ENCODE results near the gene RAET1G.

RAET1G gene

DNA sequence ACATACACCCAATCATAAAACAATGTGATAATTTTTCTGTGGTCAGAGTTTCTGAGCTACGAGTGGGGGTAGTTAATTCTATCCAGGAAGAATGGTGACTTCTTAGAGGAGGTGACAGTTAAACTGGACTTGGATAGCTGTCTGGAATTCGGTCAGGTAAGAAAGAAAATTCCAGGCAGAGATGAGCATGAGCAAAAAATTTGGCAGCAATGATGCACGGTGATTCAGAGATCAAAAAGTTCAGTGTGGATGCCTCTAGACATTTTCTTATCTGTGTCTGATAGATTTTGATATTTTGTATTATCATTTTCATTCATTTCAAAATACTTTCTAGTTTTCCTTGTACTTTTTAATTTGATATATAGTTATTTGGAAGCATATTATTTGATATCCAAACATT is 37.0 kb downstream of the RAET1G start:
- no peak overlapping the region for H2AFZ ChIP-seq (ENCODE audit: low read depth, low read length)
- H3K4me3 ChIP-seq (ENCODE audit: low read length): no peak overlapping the region
- no peaks in the 10 kb centered on the region for H3K27me3 ChIP-seq (ENCODE audit: insufficient read depth, low read length)
- no peaks in the 10 kb centered on the region for H3K9me3 ChIP-seq (ENCODE audit: low read length)
- H3K4me1 ChIP-seq (ENCODE audit: insufficient read depth, low read length): no peaks in the 10 kb centered on the region
- no peaks in the 10 kb centered on the region for H3K36me3 ChIP-seq (ENCODE audit: insufficient read depth, low read length)

DNA sequence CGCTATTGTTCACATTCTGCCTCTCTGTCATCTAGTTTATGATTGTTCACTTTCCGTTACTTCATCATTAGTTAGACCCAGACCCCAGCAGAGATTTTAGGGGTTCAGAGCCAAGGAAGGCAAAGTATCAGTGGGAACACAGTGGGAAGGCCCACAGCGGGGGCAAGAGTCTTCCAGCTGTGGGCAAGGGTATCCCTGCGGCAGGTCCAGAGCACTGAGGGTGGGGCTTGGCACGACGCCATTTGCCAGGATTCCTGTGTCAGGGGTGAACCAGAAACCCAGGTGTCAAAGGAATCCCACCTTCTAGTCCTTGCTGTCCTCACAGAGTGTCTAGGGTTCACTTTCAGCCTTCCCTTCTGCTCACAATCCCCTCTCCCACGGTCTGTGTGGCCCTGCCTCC is 38.3 kb downstream of the RAET1G start:
- Histone ChIP-seq H3K4me1 (ENCODE audit: insufficient read depth, low read length) (no peaks in the 10 kb centered on the region), H3K4me3 (ENCODE audit: low read length) (no peak overlapping the region), H3K36me3 (ENCODE audit: insufficient read depth, low read length) (no peaks in the 10 kb centered on the region)

DNA sequence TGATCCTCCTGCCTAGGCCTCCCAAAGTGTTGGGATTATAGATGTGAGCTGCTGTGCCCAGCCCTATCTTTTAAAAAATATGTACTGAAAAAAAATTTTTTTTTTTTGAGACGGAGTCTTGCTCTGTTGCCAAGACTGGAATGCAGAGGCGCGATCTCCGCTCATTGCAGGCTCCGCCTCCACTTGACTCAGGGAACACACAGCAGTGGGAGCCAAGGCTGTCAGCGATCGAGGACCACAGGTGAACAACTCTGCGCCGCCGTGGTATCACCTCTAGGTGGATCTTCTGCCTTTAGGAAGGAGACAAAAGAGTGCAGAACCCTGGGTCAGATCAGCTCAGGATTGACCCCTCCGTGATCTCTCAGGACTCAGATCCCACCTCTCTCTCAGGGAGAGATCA is 38.7 kb downstream of the RAET1G start:
- Histone ChIP-seq H2AFZ (ENCODE audit: low read depth, low read length) (no peak overlapping the region), H3K36me3 (ENCODE audit: insufficient read depth, low read length) (no peaks in the 10 kb centered on the region), H3K4me1 (ENCODE audit: insufficient read depth, low read length) (no peaks in the 10 kb centered on the region), H3K27me3 (ENCODE audit: insufficient read depth, low read length) (no peaks in the 10 kb centered on the region), H3K9me3 (ENCODE audit: low read length) (no peaks in the 10 kb centered on the region), H3K4me3 (ENCODE audit: low read length) (no peak overlapping the region)

More for the DNA sequence above, 38.3 kb downstream of the RAET1G start:
- H3K9me3 ChIP-seq (ENCODE audit: low read length): no peaks in the 10 kb centered on the region
- H2AFZ ChIP-seq (ENCODE audit: low read depth, low read length): no peak overlapping the region
- H3K27me3 ChIP-seq (ENCODE audit: insufficient read depth, low read length): no peaks in the 10 kb centered on the region

DNA sequence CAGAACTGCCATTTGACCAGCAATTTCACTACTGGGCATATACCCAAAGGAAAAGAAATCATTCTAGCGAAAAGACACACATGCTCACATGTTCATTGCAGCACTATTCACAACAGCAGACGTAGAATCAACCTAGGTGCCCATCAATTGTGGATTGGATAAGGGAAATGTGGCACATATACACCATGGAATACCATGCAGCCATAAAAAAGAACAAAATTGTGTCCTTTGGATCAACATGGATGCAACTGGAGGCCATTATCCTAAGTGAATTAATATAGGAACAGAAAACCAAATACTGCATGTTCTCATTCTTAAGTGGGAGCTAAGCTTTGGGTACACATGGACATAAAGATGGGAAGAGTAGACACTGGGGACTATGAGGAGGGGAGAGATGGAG is 41.1 kb downstream of the RAET1G start:
- Histone ChIP-seq H3K36me3 (ENCODE audit: insufficient read depth, low read length) (no peaks in the 10 kb centered on the region), H3K4me3 (ENCODE audit: low read length) (no peak overlapping the region), H3K9me3 (ENCODE audit: low read length) (no peaks in the 10 kb centered on the region), H2AFZ (ENCODE audit: low read depth, low read length) (no peak overlapping the region), H3K4me1 (ENCODE audit: insufficient read depth, low read length) (no peaks in the 10 kb centered on the region), H3K27me3 (ENCODE audit: insufficient read depth, low read length) (no peaks in the 10 kb centered on the region)

DNA sequence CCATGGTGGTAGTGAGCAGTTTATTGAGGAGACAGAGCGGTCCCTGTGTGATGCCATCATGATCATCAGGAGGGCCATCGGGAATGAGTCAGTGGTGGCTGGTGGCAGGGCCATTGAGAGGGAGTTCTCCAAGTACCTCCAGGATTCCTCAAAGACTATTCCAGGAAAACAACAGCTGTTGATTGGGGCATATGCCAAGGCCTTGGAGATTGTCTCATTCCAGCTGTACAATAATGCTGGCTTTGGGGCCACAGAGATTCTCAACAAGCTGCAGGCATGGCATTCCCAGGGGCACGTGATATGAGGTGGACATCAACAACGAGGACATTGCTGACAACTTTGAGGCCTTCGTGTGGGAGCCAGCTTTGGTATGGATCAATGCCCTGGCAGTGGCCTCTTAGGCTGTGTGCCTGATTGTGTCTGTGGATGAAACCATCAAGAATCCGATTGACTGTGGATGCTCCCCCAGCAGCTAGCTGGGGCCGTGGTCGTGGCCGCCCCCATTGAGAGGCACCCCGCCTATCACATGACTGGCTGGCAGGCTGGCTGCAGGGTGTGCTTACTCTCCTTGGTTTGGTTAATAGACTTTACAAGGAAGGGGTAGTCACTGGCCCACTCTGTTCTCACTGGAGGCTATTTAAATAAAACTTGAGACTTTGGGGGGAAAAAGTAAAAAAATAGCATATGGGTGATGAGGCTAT is 41.7 kb downstream of the RAET1G start:
- Histone ChIP-seq H2AFZ (ENCODE audit: low read depth, low read length) (no peak overlapping the region), H3K27me3 (ENCODE audit: insufficient read depth, low read length) (no peaks in the 10 kb centered on the region), H3K36me3 (ENCODE audit: insufficient read depth, low read length) (no peaks in the 10 kb centered on the region), H3K9me3 (ENCODE audit: low read length) (no peaks in the 10 kb centered on the region), H3K4me3 (ENCODE audit: low read length) (no peak overlapping the region), H3K4me1 (ENCODE audit: insufficient read depth, low read length) (no peaks in the 10 kb centered on the region)

DNA sequence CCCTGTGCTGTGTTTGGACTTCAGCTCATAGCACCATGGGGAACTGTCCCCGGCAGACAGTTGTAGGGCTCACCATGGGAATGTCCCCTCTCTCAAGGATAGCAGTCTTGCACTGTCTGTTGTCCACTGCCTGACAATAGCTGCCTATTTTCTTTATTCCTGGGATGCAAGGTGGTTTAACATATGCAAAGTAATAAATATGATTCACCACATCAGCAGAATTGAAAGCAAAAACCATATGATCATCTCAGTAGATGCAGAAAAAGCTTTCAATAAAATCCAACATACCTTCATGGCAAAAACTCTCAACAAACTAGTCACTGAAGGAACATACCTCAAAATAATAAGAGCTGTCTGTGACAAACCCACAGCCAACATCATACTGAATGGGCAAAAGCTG is 45.3 kb downstream of the RAET1G start:
- no peak overlapping the region for H2AFZ ChIP-seq (ENCODE audit: low read depth, low read length)
- H3K36me3 ChIP-seq (ENCODE audit: insufficient read depth, low read length): no peaks in the 10 kb centered on the region
- H3K9me3 ChIP-seq (ENCODE audit: low read length): peaks cover 2% of the 10 kb centered on the region
- H3K4me3 ChIP-seq (ENCODE audit: low read length): no peak overlapping the region
- no peaks in the 10 kb centered on the region for H3K4me1 ChIP-seq (ENCODE audit: insufficient read depth, low read length)
- H3K27me3 ChIP-seq (ENCODE audit: insufficient read depth, low read length): peaks cover 3% of the 10 kb centered on the region

DNA sequence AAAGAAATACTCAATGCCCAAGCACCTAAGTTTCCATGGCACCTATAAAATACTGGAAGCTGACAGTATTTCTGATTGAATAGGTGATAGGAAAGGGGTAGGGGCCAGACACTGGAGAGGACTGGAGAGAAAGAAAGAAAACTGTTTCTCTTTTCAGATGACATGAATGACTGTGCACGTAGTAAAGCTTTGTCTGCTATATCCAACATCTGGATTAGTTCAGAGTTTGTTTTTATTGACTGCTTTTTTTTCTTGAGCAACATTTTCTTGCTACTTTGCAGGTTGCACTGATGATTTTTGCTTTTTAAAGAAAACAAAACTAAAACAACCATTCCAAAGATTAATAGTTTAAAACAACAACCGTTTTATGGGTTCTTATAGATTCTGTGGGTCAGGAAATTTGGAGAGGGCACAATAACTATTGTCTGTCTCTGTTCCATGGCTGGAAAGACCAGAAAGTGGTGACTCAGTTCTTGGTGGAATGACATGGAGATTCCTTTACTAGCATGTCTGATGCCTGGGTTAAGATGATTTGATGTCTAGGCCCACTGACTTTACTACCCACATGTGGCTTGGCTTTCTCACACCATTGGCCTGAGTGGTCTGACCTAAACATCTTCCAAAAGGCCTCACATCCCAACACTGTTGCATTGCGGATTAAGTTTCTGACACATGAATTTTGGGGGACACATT is 46.5 kb downstream of the RAET1G start:
- peaks cover 2% of the 10 kb centered on the region for H3K9me3 ChIP-seq (ENCODE audit: low read length)
- H3K36me3 ChIP-seq (ENCODE audit: insufficient read depth, low read length): no peaks in the 10 kb centered on the region
- H3K4me1 ChIP-seq (ENCODE audit: insufficient read depth, low read length): no peaks in the 10 kb centered on the region
- no peak overlapping the region for H3K4me3 ChIP-seq (ENCODE audit: low read length)
- H2AFZ ChIP-seq (ENCODE audit: low read depth, low read length): no peak overlapping the region
- H3K27me3 ChIP-seq (ENCODE audit: insufficient read depth, low read length): peaks cover 3% of the 10 kb centered on the region

DNA sequence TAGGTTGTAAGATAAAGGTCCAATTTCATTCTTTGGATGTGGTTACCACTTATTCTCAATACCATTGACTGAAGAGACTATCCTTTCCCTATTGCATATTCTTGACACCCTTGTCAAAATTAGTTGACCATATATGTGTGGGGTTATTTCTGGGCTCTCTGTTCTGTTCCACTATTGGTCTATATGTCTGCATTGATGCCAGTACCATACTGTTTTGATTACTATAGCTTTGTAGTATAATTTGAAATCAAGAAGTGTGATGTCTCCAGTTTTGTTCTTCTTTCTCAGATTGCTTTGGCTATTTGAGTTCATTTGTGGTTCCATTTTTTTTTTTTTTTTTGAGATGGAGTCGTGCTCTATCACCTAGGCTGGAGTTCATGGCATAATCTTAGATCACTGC is 50.7 kb downstream of the RAET1G start:
- Histone ChIP-seq H2AFZ (ENCODE audit: low read depth, low read length) (no peak overlapping the region), H3K27me3 (ENCODE audit: insufficient read depth, low read length) (peaks cover 3% of the 10 kb centered on the region)

DNA sequence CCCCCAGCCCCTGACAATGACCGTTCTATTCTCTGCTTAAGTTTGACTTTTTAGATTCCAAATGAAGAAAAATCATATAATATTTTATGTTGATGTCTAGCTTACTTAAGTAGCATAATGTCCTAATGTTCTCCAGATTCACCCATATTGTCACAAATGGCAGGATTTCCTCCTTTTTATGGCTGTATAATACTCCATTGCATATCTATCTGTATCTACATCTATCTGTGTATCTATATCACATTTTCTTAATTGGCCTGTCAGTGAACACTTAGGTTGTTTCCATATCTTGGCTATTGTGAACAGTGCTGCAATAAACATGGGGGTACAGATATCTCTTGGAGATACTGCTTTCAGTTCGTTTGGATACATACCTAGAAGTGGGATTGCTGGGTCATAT is 51.7 kb downstream of the RAET1G start:
- peaks cover 2% of the 10 kb centered on the region for H3K9me3 ChIP-seq (ENCODE audit: low read length)
- no peak overlapping the region for H3K4me3 ChIP-seq (ENCODE audit: low read length)
- no peak overlapping the region for H2AFZ ChIP-seq (ENCODE audit: low read depth, low read length)
- no peaks in the 10 kb centered on the region for H3K36me3 ChIP-seq (ENCODE audit: insufficient read depth, low read length)
- no peaks in the 10 kb centered on the region for H3K4me1 ChIP-seq (ENCODE audit: insufficient read depth, low read length)
- peaks cover 3% of the 10 kb centered on the region for H3K27me3 ChIP-seq (ENCODE audit: insufficient read depth, low read length)

More for the DNA sequence above, 50.7 kb downstream of the RAET1G start:
- no peaks in the 10 kb centered on the region for H3K4me1 ChIP-seq (ENCODE audit: insufficient read depth, low read length)
- no peak overlapping the region for H3K4me3 ChIP-seq (ENCODE audit: low read length)
- H3K9me3 ChIP-seq (ENCODE audit: low read length): peaks cover 2% of the 10 kb centered on the region
- H3K36me3 ChIP-seq (ENCODE audit: insufficient read depth, low read length): no peaks in the 10 kb centered on the region

DNA sequence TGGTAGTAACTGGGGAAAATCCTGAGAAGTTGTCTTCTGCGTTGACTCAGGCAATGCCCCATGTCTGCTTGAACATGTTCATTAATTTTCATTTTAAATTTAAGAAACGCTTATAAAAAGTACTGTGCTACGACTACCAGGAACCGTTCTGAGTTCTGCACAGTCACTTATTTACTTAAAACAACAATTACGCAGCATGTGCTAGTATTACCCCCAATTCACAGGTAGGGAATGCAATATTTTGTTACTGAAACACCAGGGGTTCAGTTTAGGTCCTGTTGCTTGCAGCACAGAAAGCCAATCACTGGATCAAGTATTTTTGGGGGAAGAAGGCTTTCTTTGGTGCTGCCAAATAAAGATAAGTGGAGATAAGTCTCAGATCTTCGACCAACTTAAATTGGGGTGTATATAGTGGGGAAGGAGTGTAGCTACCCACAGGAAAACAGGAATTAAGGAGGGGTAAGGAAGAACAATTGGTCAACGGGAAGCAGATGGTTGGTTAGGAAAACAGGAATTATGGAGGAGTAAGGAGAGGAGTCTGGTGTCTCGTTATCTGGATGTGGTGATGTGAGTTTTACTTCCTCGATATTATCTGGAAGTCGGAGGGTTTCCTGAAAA is 53.5 kb downstream of the RAET1G start:
- Histone ChIP-seq H2AFZ (ENCODE audit: low read depth, low read length) (no peak overlapping the region), H3K4me3 (ENCODE audit: low read length) (no peak overlapping the region), H3K36me3 (ENCODE audit: insufficient read depth, low read length) (no peaks in the 10 kb centered on the region), H3K9me3 (ENCODE audit: low read length) (no peaks in the 10 kb centered on the region), H3K27me3 (ENCODE audit: insufficient read depth, low read length) (no peaks in the 10 kb centered on the region), H3K4me1 (ENCODE audit: insufficient read depth, low read length) (no peaks in the 10 kb centered on the region)

DNA sequence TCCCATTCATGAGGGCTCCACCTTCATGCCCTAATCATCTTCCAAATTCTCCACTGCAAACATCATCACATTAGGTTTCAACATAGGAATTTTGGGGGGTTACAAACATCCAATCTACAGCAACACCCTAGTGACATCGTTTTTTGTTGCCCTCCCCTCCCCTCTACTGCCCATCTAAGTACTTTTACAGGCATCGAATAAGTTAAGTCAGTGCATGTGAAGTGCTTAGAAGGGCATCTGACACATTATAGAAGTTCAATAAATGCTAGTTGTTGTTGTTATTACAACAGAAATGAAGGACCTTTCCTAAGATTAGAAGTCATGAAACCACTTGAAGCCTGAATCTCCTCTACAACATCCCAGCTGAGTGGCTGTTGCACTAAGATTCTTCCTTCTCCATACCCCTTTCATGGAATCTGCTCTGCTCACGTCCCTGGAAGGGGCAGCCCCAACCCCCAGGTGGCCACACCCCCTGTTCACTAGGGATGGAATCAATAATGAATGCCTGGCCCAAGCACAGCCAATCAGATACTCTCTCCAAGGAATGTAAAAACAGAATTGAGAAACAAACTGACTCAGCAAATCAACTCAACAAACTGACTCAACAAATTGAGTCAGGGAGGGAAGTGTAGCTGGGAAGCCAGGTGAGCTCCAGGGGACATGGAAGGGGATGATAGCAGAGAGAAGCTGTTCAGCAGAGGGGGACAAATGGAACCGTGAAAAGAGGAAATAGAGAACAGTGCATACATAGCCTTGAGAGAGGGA is 54.9 kb downstream of the RAET1G start:
- H3K27me3 ChIP-seq (ENCODE audit: insufficient read depth, low read length): no peaks in the 10 kb centered on the region
- H3K4me3 ChIP-seq (ENCODE audit: low read length): no peak overlapping the region
- H3K4me1 ChIP-seq (ENCODE audit: insufficient read depth, low read length): no peaks in the 10 kb centered on the region
- no peak overlapping the region for H2AFZ ChIP-seq (ENCODE audit: low read depth, low read length)
- no peaks in the 10 kb centered on the region for H3K36me3 ChIP-seq (ENCODE audit: insufficient read depth, low read length)
- H3K9me3 ChIP-seq (ENCODE audit: low read length): no peaks in the 10 kb centered on the region

Data from neuron (in vitro differentiated cells).